Suppressor macrophage (primary cell): Measurements from ENCODE around the gene RBBP8NL.

ENCODE experiments used
- DNase-seq, 4 experiments: peaks; one replicate each; pipeline ENCODE4 v3.0.0-alpha.2; 2020 to 2022

The RBBP8NL gene

DNA sequence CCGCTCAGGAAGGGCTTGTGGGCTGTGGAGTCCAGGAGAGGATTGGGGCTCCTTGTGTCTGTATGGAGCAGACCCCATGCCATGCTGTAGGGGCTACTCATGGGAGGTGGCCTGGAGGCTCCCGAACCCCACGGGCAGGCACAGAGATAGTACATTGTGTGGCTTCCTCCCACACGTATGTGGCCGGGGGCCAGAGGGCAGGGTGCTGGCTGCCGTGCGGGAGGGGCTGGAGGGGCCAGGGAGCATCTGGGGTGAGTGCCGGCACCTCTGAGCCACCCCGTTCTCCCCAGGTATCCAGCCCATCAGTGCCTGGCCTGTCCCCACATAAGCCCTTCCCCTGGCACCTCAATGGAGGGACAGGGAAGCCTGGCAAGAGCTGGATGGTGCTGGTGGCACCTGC is 7.6 kb downstream of the RBBP8NL start:
- DNase-seq = no peak

DNA sequence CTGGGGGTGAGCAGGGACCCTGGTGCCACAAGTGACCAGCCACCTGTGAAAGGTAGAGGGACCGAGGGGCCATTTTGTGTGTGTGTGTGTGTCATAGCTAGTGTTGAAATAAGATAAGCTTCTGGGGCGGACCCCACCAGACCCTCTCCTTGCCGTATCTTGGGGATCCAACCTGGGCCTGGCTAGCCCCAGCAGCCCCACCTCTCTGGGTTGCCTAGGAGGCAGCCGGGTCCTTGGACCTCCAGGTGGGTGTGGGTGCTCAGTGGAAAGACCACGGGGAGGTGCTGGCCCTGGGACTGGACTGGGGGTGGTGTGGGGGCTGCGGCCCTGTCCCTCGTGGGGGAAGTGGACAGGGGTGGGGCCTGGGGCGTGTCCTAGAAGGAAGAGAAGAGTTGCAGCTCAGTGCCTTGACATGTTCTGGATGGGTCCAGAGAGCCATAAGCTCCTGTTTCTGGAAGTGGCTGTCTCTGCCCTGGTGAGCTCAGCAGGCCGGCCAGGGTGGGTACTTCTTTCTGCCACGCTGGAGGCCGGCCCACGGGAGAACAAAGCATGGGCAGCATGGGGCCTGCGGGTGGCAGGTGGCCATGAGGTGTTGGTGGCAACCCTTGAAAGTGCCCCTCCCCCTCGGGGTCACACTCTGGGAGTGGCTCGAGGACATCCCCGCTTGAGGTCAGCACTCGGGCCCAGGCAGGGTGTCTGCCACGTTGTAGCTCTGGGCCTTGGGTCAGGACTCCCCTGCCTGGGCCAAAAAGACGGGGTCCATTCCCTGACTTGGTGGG is 8.4 kb downstream of the RBBP8NL start:
- DNase-seq = no peak

DNA sequence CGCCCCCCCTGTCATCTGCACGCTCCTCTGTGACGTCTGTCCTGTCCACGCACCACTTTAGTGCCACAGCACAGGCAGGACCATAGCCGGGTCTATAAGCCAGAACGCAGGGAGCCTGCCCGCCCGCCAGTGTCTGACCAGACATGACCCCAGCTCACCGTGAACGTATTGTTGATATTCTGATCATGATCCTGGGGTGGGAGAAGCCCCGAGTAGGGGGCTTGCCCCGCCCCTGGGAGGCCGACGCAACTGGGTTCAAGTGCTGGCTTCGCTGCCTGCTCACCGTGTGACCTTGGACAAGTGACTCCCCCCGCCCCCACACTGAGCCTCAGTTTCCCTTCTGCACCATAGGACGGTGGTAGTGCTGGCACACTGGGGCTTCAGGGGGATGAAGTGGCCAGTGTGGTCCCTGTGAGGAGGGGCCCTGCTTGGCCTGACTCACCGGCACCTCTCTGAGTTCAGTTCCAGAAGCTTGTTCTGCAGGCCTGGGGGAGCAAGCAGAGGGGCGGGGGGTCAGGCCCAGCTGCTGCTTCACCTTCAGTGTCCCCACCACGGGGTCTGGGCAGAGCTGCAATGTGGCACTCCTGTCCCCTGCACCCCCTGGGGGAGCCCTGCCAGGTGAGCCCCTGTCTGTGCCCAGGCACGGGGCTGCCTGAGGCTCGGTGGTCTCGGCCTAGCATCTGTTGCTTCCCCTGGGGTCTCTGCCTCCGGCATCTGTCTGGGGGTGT is 9.2 kb downstream of the RBBP8NL start:
- DNase-seq = no peak

DNA sequence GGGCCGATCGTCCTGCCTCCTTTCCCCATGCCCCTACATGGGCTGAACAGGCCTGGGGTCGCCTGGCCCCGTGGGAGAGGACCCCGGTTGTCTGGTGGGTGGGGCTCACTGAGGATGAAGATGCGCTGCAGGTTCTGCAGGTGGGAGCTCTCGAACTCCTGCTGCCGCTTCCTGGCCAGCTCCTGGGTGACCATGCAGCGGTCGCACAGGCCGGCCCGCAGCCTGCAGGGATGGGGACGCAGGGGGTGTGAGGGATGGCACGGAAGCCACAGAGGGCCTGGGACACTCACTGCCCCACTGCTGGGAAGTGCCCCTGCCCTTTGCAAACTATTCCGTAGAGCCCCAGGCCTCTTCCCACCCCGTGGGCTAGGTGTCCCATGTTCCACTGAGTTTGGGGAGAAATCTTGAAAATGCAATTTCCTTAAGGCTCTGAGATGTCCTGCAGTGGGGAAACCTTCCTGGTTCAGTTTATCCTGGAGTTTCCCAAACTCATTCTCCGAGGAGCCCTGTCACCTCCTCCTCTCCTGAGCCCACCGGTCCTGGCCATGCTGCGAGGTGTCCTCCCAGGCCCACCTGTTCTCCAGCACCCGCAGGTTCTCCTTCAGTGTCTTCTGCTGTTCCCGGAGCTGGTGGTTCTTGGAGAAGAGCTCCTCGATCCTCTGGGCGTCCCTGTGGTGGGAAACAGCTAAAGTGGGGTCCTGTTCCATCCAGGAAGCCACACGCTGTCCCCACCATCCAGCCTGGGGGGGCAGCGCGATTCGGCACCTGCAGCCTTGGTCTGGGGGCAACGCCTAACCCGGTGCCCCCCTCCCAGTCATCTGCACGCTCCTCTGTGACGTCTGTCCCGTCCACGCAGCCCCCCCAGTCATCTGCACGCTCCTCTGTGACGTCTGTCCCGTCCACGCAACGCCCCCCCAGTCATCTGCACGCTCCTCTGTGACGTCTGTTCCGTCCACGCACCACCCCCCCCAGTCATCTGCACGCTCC is 10.4 kb downstream of the RBBP8NL start:
- DNase-seq = no peak

DNA sequence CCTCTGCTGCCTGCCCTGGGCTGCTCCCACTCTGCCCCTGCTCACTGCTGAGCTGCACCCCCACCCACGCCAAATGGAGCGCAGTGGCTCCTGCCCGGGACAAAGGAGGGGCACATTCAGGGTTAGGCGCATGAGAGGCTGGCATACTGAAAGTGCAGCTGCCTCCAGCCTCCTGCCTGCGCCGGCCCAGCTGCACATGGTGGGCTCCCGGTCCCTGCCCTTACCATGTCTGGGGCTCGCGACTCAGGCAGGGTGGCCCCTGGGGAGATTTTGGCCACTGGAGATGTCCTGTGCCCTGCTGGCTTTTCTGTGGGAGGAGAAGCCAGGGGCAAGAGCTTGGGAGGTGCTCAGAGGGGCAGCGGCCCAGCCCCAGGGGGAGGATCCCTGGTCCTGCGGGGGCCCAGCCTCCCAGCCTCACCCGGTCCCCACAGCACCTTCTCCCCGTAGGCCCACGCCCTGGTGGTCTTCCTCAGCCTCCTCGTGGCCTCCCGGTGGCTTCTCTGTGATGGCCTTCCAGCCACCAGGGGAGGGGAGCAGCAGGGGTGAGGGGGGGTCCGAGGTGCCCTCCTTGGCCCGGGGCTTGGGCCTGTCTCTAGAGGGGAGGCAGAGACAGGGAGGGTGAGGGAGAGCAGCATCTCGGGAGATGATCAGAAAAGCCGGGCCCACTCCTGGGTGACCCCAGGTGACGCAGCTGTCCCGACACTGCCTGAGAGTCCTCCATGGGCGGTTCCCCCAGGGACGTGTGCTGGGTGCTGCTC is 11.8 kb downstream of the RBBP8NL start:
- DNase-seq = no peak

DNA sequence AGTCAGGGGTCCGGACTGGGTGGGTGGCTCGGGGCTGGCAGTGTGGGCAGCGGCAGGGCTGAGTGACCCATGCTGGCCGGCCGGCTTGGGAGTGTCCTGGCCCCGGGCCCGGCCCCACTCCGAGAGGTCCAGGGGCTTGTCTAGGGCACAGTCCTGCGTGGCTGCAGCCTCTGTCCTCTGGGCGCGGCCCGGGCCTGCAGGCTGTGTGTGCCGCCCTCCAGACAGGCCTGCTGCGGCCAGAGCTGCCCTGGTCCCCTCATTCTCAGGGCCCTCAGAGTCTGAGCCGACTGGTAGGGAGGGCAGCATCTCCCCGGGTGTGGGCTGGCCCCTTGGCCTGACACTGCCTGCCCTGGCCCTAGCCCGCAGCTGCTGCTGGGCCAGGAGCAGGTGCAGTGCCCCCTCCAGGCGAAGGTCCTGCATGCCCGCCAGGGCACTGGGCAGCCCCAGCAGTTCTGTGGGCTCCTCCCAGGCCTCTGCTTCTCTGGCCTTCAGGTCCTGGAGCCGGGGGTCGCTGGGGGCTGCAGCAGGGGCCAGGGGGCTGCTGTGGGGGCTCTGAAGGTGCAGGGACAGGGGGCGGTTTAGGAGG is 13.3 kb downstream of the RBBP8NL start:
- peak in 1 of 4 experiments; percentile 10 for DNase-seq

DNA sequence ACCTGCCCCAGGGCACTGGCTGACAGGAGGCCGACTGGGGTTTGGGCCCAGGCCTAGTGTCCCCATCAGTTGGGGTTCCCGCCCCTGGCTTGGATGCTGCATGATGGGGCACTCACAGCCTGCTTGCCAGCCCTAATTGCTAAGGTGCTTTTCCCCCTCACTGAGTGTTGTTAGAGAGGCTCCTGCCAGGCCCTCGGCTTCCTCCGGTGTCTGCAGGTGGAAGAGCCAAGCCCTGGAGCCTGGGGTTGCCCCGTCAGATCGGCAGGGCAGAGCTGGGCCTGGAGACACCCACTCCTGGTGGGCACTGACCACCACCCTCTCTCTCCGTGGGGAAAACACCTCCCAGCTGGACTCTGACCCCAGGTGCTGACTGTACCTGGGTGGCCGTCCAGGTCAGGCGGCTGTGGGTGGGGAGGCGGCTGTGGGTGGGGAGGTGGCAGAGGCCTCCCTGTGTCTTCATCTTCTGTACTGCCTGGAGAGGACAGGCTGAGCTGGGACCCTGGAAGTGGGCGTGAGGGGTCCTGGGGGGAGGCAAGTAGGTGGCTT is 14.2 kb downstream of the RBBP8NL start:
- no peak for DNase-seq

DNA sequence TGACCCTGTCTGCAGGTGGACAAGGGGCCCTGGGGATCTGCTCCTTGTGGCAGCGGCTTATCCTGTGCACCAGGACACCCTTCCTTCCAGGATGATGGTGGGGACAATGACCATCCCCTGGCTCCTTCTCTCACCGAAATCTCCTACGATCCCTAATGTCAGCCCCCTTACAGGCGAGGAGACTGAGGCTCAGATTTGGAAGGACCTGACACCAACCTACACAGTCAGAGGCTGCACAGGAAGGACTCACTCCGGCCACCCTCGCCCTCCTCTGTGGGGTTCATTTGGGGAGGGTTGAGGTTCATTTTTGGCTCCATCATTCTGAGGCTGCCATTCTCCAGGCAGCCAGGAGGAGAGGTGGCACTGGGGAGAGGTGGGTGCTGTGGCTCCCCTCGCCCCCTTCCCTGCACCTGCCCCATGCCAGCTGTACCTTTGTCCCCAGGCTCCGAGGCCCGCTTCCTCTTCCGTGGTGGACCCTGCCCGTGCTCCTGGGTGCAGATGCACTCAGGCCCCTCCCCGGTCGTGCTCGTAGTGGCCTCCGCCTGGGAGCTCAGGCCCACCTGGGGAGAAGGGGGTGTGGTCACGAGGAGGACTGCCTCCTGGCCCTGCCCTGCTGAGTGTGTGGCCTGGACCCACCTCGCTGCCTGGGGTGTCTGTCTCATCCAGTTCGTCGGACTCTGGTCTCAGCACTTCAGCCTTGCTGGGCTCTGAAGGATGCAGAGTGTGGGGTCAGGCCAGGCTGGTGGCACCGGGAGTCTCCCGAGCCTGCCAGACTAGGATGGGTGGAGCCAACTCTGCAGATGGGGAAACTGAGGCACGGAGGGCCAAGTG is 14.9 kb downstream of the RBBP8NL start:
- no peak for DNase-seq

DNA sequence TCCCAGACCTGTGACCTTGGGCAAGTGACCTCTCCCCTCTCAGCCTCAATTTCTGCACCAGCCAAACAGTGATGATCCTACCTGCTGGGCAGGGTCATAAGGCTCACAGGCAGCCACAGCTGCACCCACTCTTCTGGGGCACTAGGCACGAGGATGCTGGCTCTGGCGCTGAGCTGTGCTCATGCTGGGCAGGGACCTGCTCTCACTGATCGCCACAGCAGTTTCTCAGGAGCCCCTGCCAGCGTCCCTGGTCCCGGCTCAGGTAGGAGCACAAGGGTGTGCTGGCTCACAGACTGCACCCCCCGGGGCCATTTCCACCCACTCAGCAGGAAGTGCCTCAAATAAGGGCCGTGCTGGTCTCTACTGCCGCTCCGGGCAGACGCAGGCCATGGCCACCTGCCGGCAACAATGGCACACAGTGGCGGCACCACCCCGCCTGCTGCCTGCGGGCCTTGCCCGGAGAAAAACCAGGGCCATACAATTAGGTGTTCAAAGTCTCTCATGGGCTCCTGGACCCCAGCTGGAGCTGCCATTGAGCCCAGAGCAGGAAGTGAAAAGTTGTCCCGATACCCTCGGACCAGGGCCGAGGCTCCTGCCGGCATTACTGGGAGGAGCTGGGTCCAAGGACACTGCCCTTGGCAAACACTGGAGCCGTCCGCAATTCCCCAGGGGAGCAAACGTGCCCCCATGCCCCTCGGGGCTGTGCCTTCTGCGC is 15.7 kb downstream of the RBBP8NL start:
- DNase-seq = no peak

DNA sequence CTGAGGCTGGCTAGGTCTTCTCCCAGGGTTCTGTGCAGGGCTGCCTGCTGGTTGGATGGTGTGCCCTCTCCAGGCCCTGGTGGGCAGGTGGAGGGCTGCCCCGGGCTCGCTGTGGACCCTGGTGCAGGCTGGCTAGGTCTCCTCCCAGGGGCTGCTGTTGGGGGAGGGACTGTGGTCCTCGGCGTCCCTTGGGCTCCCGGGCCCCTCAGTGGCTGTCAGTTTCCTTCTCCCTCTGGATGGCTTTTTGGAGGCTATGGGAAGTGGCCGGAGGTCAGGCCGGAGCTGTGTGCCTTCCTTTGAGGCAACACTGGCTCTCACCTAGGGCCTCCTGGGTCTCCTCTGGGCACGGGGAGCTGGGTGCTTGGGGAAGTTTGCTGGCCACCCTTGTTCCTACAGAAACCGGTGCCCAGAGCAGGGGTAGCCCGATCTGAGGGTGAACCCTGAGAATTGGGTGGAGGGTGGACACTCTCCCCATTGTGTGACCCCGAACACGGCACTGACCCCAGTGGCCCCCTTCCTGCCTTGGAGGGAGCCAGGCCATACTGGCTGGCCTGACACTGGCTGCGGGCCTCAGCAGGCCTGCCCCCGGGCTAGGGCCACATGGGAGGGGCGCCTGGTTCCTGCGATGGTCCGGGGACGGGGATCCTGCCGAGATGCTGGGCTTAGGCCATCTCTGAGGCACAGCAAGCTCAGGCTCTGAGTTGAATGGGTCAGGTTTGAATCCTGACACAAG is 16.4 kb downstream of the RBBP8NL start:
- DNase-seq = no peak

DNA sequence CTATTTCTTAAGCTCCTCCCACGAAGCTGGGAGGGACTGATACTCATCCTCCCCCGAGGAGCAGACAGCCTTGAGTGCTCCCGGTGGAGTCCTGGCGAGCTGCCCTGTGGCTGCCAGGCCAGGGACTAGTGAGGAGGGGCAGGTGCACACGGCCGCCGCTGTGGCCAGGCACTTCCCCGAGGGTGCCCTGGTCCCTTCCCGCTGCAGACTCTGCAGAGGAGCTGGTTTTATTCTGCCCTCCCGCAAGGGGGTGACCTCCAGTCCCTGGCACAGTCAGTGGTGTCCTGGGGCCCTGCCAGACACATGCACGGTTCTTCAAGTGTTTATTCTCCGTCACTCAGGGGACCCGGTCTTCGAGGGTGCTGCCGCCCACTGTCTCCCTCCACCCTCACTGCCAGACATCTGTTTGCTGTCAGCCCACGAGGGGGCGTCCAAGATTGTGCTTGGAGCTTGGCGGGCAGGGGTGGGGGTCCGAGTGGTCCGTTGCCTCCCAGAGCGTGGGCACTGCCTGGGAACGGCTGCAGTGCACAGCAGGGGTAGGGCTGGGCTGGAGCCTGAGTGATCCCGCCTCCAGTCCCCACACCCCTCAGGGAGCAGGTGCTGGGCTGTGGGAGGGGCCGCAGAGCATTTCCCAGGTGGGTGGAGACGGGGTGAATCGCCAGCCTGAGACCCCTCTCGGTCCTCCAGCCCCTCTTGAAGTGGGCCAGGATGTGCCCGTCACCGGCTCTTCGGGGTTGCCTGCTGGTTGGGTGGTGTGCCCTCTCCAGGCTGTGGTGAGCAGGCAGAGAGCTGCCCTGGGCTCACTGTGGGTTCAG is 17.2 kb downstream of the RBBP8NL start:
- peak; percentile 15 to 55 (median 36) for DNase-seq

DNA sequence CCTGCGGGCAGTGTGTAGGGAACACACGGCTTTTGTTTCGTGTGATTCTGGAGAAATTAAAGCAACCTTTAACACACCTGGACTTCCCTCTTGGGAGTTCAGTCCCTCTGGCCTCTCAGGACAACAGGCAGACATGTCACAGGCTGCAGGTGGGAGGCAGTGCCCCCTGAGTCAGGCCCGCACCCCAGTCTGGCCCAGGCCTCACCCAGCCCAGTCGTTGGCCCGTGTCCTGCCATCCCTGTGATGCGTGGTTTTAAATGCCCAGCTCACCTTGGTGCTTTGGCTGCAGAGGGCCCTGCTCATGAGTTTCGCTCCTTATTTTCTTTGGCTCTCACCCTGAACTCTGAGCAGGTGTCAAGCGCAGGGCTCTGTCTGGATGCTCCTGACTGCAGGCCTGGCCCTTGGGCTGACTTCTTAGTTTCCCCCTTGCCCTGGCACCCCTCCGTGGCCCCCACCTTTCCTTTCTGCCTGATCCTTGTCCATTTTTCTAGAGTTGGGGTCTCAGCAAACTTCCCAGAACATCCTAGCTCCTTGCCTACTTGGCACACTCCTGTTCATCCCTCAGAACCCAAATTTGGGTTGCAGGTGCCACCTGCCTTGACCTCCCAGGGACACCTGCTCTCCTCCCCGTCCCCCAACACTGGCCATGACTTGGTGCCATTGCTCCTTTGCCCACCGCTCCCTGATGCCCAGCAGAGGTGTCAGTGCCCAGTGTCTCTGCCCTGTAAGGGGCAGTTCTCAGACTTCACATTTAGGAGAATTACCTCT is 18.1 kb downstream of the RBBP8NL start:
- no peak for DNase-seq

DNA sequence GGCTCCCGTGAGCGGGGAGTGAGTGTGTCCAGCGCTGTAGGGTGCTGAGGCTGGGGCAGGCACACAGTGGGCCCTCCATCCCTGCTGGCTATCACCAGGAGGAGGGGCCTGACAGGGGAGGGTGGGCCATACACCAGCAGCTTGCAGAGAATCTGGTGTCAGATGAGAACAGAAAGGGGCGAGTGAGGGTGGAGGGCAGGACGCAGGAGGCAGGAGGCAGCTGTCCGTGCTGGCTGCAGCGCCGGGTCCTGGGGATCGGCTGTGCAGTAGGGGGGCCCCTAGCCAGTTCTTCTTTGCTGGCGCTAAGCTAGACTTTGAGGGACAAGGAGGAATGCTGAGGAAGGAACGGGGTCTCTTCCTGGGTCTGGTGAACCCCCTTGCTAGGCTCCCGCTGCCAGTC is 18.7 kb downstream of the RBBP8NL start:
- no peak for DNase-seq

DNA sequence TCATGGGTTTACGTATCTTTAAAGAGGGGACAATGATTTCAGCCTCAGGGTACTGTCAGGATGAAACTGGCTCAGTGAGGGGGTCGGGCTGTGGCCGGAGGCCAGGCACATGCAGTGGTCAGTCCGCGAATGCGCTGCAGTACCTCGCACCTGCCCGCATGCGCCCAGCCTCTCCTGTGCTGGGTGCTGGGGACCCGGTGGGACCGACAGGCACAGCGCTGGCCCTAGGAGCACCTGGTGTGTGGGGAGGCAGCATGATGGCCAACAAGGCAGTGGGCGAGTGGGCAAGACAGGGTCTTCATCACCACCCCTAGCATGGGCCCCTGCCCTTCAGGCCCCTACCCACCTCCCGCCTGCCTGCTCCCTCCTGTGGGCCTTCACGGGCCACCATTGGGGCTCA is 19.3 kb downstream of the RBBP8NL start:
- DNase-seq = no peak

DNA sequence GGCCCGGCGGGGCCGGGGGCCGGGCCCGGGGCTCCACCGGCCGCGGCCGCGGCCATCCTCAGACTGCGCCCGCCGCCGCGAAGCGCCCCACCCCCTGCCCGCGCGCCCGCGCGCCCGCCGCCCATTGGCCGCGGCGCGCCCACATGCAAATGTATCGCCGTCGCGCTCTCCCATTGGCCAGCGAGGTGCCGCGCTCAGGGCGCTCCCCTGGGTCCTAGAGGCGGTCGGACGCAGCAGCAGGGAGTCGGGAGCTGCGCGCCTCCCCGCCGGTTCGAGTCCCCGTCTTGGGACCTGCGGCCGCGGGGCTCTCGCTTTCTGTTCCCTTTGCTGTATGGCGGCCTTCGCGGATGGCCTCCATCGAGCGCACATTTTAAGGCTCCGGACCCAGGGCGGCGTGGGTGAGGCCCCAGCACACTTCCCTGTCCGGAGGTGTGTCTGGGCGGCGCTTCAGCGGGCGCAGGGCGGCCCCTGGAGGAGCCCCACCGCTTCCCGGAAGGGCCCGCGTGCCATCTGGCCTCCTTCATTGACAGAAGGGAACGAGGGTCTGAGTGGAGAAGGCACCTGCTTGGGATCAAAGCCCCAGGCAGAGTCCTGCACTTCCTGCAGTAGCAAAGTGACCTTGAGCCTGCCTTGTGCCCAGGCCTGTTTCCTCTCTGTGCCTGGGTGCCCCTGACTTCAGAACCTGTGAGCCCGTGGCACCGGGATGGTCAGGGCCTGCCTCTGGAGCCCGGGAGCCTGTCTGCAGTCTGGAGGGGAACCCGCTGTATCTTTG is 19.9 kb downstream of the RBBP8NL start, which contains the start of gene CABLES2:
TSS of gene CABLES2 (minus strand) at position 65 of the 772 bp plus-strand sequence. CDS start at position 56, 9 bp downstream.
- peak; percentile 95 to 98 (median 96) for DNase-seq

DNA sequence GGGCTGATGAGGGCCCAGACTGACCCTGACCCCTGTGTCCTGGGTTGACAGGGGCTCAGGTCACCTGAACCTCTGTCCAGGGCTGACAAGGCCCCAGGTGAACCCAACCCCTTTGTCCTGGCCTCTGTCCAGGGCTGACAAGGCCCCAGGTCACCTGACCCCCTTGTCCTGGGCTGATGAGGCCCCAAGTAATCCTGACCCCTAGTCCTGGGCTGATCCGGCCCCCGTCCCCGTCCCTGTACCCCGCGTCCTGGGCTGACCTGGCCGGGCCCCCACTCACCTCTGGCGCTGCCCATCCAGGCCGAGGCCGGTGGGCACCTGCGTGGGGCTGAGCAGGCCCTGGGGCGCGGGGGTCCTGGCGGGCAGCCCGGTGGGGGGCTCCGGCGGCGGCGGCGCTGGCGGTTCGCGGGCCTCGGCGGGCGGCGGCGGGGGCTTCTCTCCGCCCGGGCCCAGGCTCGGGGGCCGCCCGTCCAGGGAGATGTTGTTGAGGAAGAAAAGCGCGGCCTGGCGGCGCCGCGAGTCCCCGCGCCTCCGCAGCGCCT is 20.6 kb downstream of the RBBP8NL start:
- peak in 2 of 4 experiments; percentile 6 to 13 for DNase-seq
